ENCODE data around the gene KLHL17.

KLHL17 gene

GRCh38 chr1:997993-998744 lies 37.8 kb downstream of the KLHL17 start:
- no peak for TF ChIP-seq CTCF (IDR thresholded peaks at IDR 0.05)
- H3K4me3 ChIP-seq, result peak overlapping the region; percentile 89
- DNase-seq (ENCODE audit: low spot score), result no peak

GRCh38 chr1:998745-998994 lies 38.3 kb downstream of the KLHL17 start:
- H3K4me3 ChIP-seq, result peak overlapping the region; percentile 89
- H3K27ac ChIP-seq, result peak overlapping the region; percentile 96 to 100
- TF ChIP-seq CTCF (IDR thresholded peaks at IDR 0.05), result no peak
- DNase-seq (ENCODE audit: low spot score), result no peak

More at GRCh38 chr1:997993-998744, 37.8 kb downstream of the KLHL17 start:
- peak overlapping the region; percentile 96 to 100 for H3K27ac ChIP-seq

- Histone ChIP-seq H3K27ac (peak overlapping the region; percentile 96 to 100), H3K4me3 (peak overlapping the region; percentile 89)
- TF ChIP-seq CTCF (IDR thresholded peaks at IDR 0.05), result no peak
- DNase-seq (ENCODE audit: low spot score), result no peak
Measured at GRCh38 chr1:998995-999724, 38.8 kb downstream of the KLHL17 start.

- Histone ChIP-seq H3K27ac (peak within 1 kb of the TSS; percentile 96 to 100), H3K4me3 (peak within 1 kb of the TSS; percentile 89)
- DNase-seq (ENCODE audit: low spot score), result peak; percentile 96
- TF ChIP-seq CTCF (IDR thresholded peaks at IDR 0.05), result no peak
Measured at GRCh38 chr1:999725-1000356, 39.5 kb downstream of the KLHL17 start, which contains the start of gene HES4. Gene HES4 (minus strand): TSS chr1:1000097. CDS start chr1:999973, 124 bp downstream.

GRCh38 chr1:1000357-1001056 lies 40.1 kb downstream of the KLHL17 start:
- Histone ChIP-seq H3K4me3 (peak overlapping the region; percentile 89), H3K27ac (peak overlapping the region; percentile 96 to 100)
- DNase-seq (ENCODE audit: low spot score), result peak; percentile 92
- no peak for TF ChIP-seq CTCF (IDR thresholded peaks at IDR 0.05)

- H3K4me3 ChIP-seq, result peak overlapping the region; percentile 89
- H3K27ac ChIP-seq, result peak overlapping the region; percentile 96 to 100
- TF ChIP-seq CTCF (IDR thresholded peaks at IDR 0.05), result no peak
- DNase-seq (ENCODE audit: low spot score), result no peak
Measured at GRCh38 chr1:1001057-1001783, 40.8 kb downstream of the KLHL17 start.

All from coronary artery (tissue), 2 donors.